Activated CD4-positive, alpha-beta T cell treated with anti-CD3 and anti-CD28 coated beads, Interleukin-2, amount 10 ng/mL, durations not matched to agents 7 days and 5 days (primary cell): ENCODE measurements around the gene AURKA. TPM values are rescaled to one million over a fixed set of nuclear protein-coding genes. Genes with fewer than 3 reads are reported as not detected.
"Not testable (repeated sequence)": the region's sequence is repeated elsewhere in the genome, so short reads cannot be mapped to it uniquely, and the experiment has no call there.

Source experiments
- CTCF ChIA-PET: fragments of 350-600 bp; sonication (Branson Sonifier 250); formaldehyde crosslinking; loops from one replicate; lab custom pipeline; 2021; ENCODE audit warnings: antibody characterized with exemption; lab: Charles Lee
- POLR2A ChIA-PET: fragments of 350-600 bp; sonication (Branson Sonifier 250); formaldehyde crosslinking; loops from one replicate; lab custom pipeline; 2021; ENCODE audit warnings: antibody characterized with exemption; lab: Charles Lee
- DNase-seq: peaks from one replicate; pipeline ENCODE4 v3.0.0-alpha.2; 2020
- H3K27ac Mint-ChIP-seq: one replicate; pipeline ENCODE4 v1.8.0; 2021; ENCODE audit warnings: mild to moderate bottlenecking, moderate library complexity, mixed read lengths
- H3K27me3 Mint-ChIP-seq: one replicate; pipeline ENCODE4 v1.8.0; 2021; ENCODE audit warnings: mixed read lengths
- H3K36me3 Mint-ChIP-seq: one replicate; pipeline ENCODE4 v1.8.0; 2021; ENCODE audit warnings: low read depth, mixed read lengths
- H3K4me1 Mint-ChIP-seq: one replicate; pipeline ENCODE4 v1.8.0; 2021; ENCODE audit warnings: mixed read lengths
- H3K4me3 Mint-ChIP-seq: one replicate; pipeline ENCODE4 v1.8.0; 2021; ENCODE audit warnings: mild to moderate bottlenecking, moderate library complexity, mixed read lengths
- H3K9me3 Mint-ChIP-seq: one replicate; pipeline ENCODE4 v1.8.0; 2021; ENCODE audit warnings: mixed read lengths
- total RNA-seq, 2 experiments: library from RNA; stranded (reverse); gene quantifications; one replicate each; pipeline ENCODE4 v1.2.3, GENCODE V29; 2021

Gene AURKA
- total RNA-seq, 2 experiments from 2014 or later, result 73.6 to 83.0 TPM

GRCh38 chr20:56347628-56348304, 44.2 kb downstream of the AURKA start:
- ChIA-PET POLR2A (no interaction called here), CTCF (no interaction called here)
- H3K4me3 Mint-ChIP-seq, result no peak overlapping the region
- H3K27me3 Mint-ChIP-seq, result peaks cover 43% of the 10 kb centered on the region
- no peaks in the 10 kb centered on the region for H3K9me3 Mint-ChIP-seq
- no peaks in the 10 kb centered on the region for H3K36me3 Mint-ChIP-seq
- no peak overlapping the region for H3K27ac Mint-ChIP-seq
- no peak for DNase-seq
- H3K4me1 Mint-ChIP-seq, result peaks cover 5% of the 10 kb centered on the region

- Mint-ChIP-seq H3K4me1 (peaks cover 5% of the 10 kb centered on the region), H3K36me3 (no peaks in the 10 kb centered on the region), H3K9me3 (no peaks in the 10 kb centered on the region), H3K27ac (no peak overlapping the region), H3K27me3 (peaks cover 54% of the 10 kb centered on the region), H3K4me3 (no peak overlapping the region)
- ChIA-PET POLR2A (no interaction called here), CTCF (no interaction called here)
- DNase-seq, result no peak
Measured at GRCh38 chr20:56345911-56346310, 46.1 kb downstream of the AURKA start.

DNA sequence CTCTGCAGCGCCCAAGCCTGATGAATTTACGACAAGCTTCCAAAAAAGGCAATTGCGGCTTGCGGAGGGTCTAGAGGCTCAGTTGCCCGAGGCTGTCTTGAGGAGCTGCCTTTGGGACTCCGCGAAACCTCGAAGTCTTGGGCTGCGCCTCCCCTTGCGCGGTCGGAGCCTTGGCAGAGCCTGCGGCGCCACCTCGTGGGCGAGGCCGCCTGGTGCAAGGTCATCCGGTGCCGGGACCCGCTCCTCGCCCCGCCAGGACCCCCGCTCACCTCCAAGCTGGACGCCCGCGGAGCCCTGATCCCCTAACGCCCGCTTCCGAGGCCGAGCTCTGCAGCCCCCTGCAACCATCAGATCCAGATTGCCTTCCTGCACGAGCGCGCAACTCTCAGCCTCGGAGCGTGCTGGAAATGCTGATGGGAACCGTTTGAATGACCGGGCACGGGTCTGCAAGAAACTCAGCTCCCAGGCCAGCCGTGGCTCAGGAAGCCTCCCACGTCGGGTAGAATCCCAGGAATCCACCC, 48.1 kb downstream of the AURKA start:
- CTCF ChIA-PET, result interaction anchor here (0.6 to 0.9 kb wide), 4 partner anchors 15 to 83 kb away, joined by 3 to 4 read pairs (median 3); partner anchors contain the start of gene FAM210B
- H3K4me3 Mint-ChIP-seq, result no peak overlapping the region
- peaks cover 62% of the 10 kb centered on the region for H3K27me3 Mint-ChIP-seq

GRCh38 chr20:56342783-56343182, 49.2 kb downstream of the AURKA start:
- H3K4me1 Mint-ChIP-seq, result peaks cover 5% of the 10 kb centered on the region
- no peak overlapping the region for H3K4me3 Mint-ChIP-seq
- H3K27me3 Mint-ChIP-seq, result peaks cover 57% of the 10 kb centered on the region
- CTCF ChIA-PET, result no interaction called here
- no peak overlapping the region for H3K27ac Mint-ChIP-seq
- DNase-seq, result no peak
- H3K9me3 Mint-ChIP-seq, result no peaks in the 10 kb centered on the region
- POLR2A ChIA-PET, result no interaction called here
- H3K36me3 Mint-ChIP-seq, result no peaks in the 10 kb centered on the region

More for the DNA sequence above, 48.1 kb downstream of the AURKA start:
- no peaks in the 10 kb centered on the region for H3K36me3 Mint-ChIP-seq
- DNase-seq, result peak; percentile 47
- H3K27ac Mint-ChIP-seq, result no peak overlapping the region
- H3K4me1 Mint-ChIP-seq, result peaks cover 5% of the 10 kb centered on the region
- POLR2A ChIA-PET, result no interaction called here
- H3K9me3 Mint-ChIP-seq, result no peaks in the 10 kb centered on the region

DNA sequence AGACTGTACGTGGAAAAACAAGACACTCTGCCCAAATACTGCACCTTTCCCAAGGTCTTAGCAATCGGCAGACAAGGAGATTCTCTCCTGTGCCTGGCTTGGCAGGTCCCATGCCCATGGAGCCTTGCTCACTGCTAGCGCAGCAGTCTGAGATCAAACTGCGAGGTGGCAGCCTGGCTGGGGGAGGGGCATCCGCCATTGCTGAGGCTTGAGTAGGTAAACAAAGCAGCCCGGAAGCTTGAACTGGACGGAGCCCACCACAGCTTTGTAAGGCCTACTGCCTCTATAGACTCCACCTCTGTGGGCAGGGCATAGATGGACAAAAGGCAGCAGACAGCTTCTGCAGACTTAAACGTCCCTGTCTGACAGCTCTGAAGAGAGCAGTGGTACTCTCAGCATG, 55.3 kb downstream of the AURKA start:
- H3K27ac Mint-ChIP-seq, DNase-seq, H3K36me3 Mint-ChIP-seq, H3K4me1 Mint-ChIP-seq, H3K9me3 Mint-ChIP-seq, POLR2A ChIA-PET, H3K4me3 Mint-ChIP-seq: not testable (repeated sequence)
- CTCF ChIA-PET, result interaction anchor here (0.7 kb wide), 1 partner anchor 333 kb away, joined by 5 read pairs; no protein-coding TSS in a partner anchor
- peaks cover 25% of the 10 kb centered on the region for H3K27me3 Mint-ChIP-seq

GRCh38 chr20:56328861-56329260, 63.2 kb downstream of the AURKA start:
- ChIA-PET CTCF (no interaction called here), POLR2A (no interaction called here)
- H3K4me1 Mint-ChIP-seq, result no peaks in the 10 kb centered on the region
- peak; percentile 29 for DNase-seq
- no peak overlapping the region for H3K4me3 Mint-ChIP-seq
- peaks cover 3% of the 10 kb centered on the region for H3K27me3 Mint-ChIP-seq
- H3K36me3 Mint-ChIP-seq, result no peaks in the 10 kb centered on the region
- no peaks in the 10 kb centered on the region for H3K9me3 Mint-ChIP-seq
- H3K27ac Mint-ChIP-seq, result no peak overlapping the region

DNA sequence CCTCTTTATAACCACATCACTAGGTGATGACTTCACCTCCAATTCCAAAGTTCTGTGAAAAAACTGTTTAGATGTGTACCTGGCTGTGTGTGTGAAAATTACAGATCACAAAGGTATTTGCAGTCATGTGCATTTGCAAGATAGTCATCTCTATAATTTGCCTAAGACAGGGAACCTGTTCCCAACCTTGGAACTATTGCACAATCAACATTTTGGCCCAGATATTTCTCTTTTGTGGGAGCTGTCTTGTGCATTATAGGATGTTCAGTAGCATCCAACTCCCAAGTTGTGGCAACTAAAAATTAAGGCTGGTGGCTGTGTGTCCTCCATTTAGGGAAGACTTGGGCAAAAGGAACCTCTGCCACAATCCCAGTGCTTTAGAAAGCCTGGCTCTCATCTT, 67.2 kb downstream of the AURKA start:
- Mint-ChIP-seq H3K36me3 (no peaks in the 10 kb centered on the region), H3K27ac (no peak overlapping the region), H3K4me1 (no peaks in the 10 kb centered on the region), H3K9me3 (no peaks in the 10 kb centered on the region), H3K4me3 (no peak overlapping the region), H3K27me3 (peaks cover 12% of the 10 kb centered on the region)
- ChIA-PET POLR2A (no interaction called here), CTCF (no interaction called here)
- no peak for DNase-seq

- CTCF ChIA-PET, result no interaction called here
- POLR2A ChIA-PET, result no interaction called here
Measured at GRCh38 chr20:56323656-56324055, 68.4 kb downstream of the AURKA start.

GRCh38 chr20:56323206-56323605, 68.8 kb downstream of the AURKA start:
- CTCF ChIA-PET, result no interaction called here

More at GRCh38 chr20:56323656-56324055, 68.4 kb downstream of the AURKA start:
- no peak overlapping the region for H3K27ac Mint-ChIP-seq
- H3K4me3 Mint-ChIP-seq, result no peak overlapping the region
- H3K4me1 Mint-ChIP-seq, result peaks cover 6% of the 10 kb centered on the region
- H3K36me3 Mint-ChIP-seq, result no peaks in the 10 kb centered on the region
- H3K9me3 Mint-ChIP-seq, result no peaks in the 10 kb centered on the region
- DNase-seq, result no peak
- peaks cover 17% of the 10 kb centered on the region for H3K27me3 Mint-ChIP-seq

DNA sequence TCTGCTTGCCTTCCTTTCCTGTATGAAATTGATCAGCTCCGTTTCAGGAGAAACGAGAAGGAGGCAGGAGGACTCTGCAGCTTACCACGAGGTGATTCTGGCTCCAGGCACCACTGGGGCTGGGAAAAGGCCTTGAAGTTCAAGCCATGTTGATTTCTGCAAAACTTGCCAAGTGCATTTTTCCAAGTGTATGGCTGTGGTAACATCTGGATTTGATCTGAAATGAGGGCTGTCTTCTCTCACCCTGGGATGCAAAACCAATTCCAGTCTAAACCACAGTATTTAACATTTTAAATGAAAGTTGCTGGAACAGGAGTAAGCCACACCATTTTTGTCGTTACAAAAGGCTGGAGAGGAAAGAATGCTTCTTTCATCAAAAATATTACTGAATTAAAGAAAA, 69.3 kb downstream of the AURKA start:
- H3K36me3 Mint-ChIP-seq, result no peaks in the 10 kb centered on the region
- DNase-seq, result no peak
- peaks cover 6% of the 10 kb centered on the region for H3K4me1 Mint-ChIP-seq
- H3K4me3 Mint-ChIP-seq, result no peak overlapping the region
- ChIA-PET POLR2A (no interaction called here), CTCF (no interaction called here)
- H3K27me3 Mint-ChIP-seq, result peaks cover 19% of the 10 kb centered on the region
- no peak overlapping the region for H3K27ac Mint-ChIP-seq
- H3K9me3 Mint-ChIP-seq, result no peaks in the 10 kb centered on the region

More at GRCh38 chr20:56323206-56323605, 68.8 kb downstream of the AURKA start:
- no peak for DNase-seq
- peaks cover 17% of the 10 kb centered on the region for H3K27me3 Mint-ChIP-seq
- POLR2A ChIA-PET, result no interaction called here
- no peaks in the 10 kb centered on the region for H3K9me3 Mint-ChIP-seq
- peaks cover 6% of the 10 kb centered on the region for H3K4me1 Mint-ChIP-seq
- no peak overlapping the region for H3K4me3 Mint-ChIP-seq
- no peaks in the 10 kb centered on the region for H3K36me3 Mint-ChIP-seq
- no peak overlapping the region for H3K27ac Mint-ChIP-seq

Other genes starting within 250 kb of the AURKA start
- gene MC3R, start 143.5 kb downstream of the AURKA start, total RNA-seq, result not detected
- 1 to 10 TPM; 8.4 to 9.7 TPM for gene FAM210B, start 33.2 kb downstream of the AURKA start, total RNA-seq
- 10 to 100 TPM; 61.8 to 62.4 TPM for gene CSTF1, start 430 bp upstream of the AURKA start, total RNA-seq
- 1 to 10 TPM; 8.6 to 9.0 TPM for gene CASS4, start 20.0 kb upstream of the AURKA start, total RNA-seq
- 100 to 1,000 TPM; 106 to 107 TPM for gene RTF2, start 76.4 kb upstream of the AURKA start, total RNA-seq
- gene FAM209A, start 132.5 kb upstream of the AURKA start, total RNA-seq, result 1 to 10 TPM; 2.7 to 3.2 TPM
- 1 to 10 TPM in 1 of 2 experiments, under 1 TPM in 1; 0.89 to 1.9 TPM for gene FAM209B, start 141.0 kb upstream of the AURKA start, total RNA-seq
- gene TFAP2C, start 237.1 kb upstream of the AURKA start, total RNA-seq, result not detected